Keratinocyte (primary cell): ENCODE results near the gene LRRC73. TPM values are rescaled to one million over a fixed set of nuclear protein-coding genes. Genes with fewer than 3 reads are reported as not detected.

Experiments
- DNase-seq: peaks from one replicate; pipeline ENCODE4 v3.0.0-alpha.2; 2011; ENCODE audit warnings: low read depth, missing footprints, low spot score
- FAIRE-seq: peaks from 2 replicates; lab custom pipeline; 2011; peaks lifted over from hg19 to GRCh38; lab: Jason Lieb, UNC
- H2AFZ ChIP-seq: 2 replicates; pipeline ENCODE4 v1.6.0; 2012; ENCODE audit warnings: low read length, control low read depth, inconsistent platforms; ENCODE audit not compliant: control insufficient read depth
- H3K27ac ChIP-seq: 2 replicates; pipeline ENCODE4 v1.5.1; 2011; ENCODE audit warnings: low read length; ENCODE audit not compliant: control insufficient read depth, insufficient read depth
- H3K27me3 ChIP-seq: 3 replicates; pipeline ENCODE4 v1.6.0; 2011; ENCODE audit warnings: low read length; ENCODE audit not compliant: control insufficient read depth, insufficient read depth; ENCODE audit errors: extremely low read depth
- H3K36me3 ChIP-seq, 2 experiments: 2 replicates in 1 of 2; 3 replicates in 1 of 2; pipeline ENCODE4 v1.5.1; 2011; ENCODE audit warnings: low read length in 2 of 2, mild to moderate bottlenecking in 1 of 2; ENCODE audit not compliant: control insufficient read depth in 2 of 2, insufficient read depth in 2 of 2; ENCODE audit errors: extremely low read depth in 1 of 2
- H3K4me1 ChIP-seq: 3 replicates; pipeline ENCODE4 v1.5.1; 2011; ENCODE audit warnings: low read length; ENCODE audit not compliant: control insufficient read depth, insufficient read depth; ENCODE audit errors: extremely low read depth
- H3K4me2 ChIP-seq: 3 replicates; pipeline ENCODE4 v1.6.0; 2011; ENCODE audit warnings: low read depth, low read length; ENCODE audit not compliant: control insufficient read depth, insufficient read depth; ENCODE audit errors: extremely low read depth
- H3K4me3 ChIP-seq, 3 experiments: fragments of 200-600 bp in 1 of 3; sonication (generic) in 1 of 3; 2 replicates in 2 of 3; 3 replicates in 1 of 3; pipeline ENCODE4 v1.5.1; 2011 to 2016; ENCODE audit warnings: low read length in 3 of 3, mild to moderate bottlenecking in 3 of 3, control low read depth in 2 of 3, inconsistent platforms in 1 of 3, low read depth in 1 of 3, mixed read lengths in 1 of 3, mixed run types in 1 of 3, moderate library complexity in 1 of 3; ENCODE audit not compliant: control insufficient read depth in 2 of 3, insufficient read depth in 2 of 3; ENCODE audit errors: extremely low read depth in 1 of 3
- H3K79me2 ChIP-seq: 2 replicates; pipeline ENCODE4 v1.6.0; 2012; ENCODE audit warnings: low read length; ENCODE audit not compliant: control insufficient read depth, insufficient read depth
- H3K9ac ChIP-seq: 3 replicates; pipeline ENCODE4 v1.6.0; 2011; ENCODE audit warnings: low read length; ENCODE audit not compliant: control insufficient read depth, insufficient read depth; ENCODE audit errors: extremely low read depth
- H3K9me1 ChIP-seq: 3 replicates; pipeline ENCODE4 v1.6.0; 2011; ENCODE audit warnings: low read length; ENCODE audit not compliant: control insufficient read depth, insufficient read depth; ENCODE audit errors: extremely low read depth
- H3K9me3 ChIP-seq: 2 replicates; pipeline ENCODE4 v1.5.1; 2012; ENCODE audit warnings: low read depth, low read length; ENCODE audit not compliant: control insufficient read depth
- H4K20me1 ChIP-seq: 3 replicates; pipeline ENCODE4 v1.6.0; 2011; ENCODE audit warnings: low read length; ENCODE audit not compliant: control insufficient read depth, insufficient read depth; ENCODE audit errors: extremely low read depth
- EZH2 ChIP-seq: IDR thresholded peaks from one replicate; pipeline ENCODE4 v1.6.1; 2012; ENCODE audit warnings: inconsistent platforms, mild to moderate bottlenecking, low read length, moderate library complexity
- dilution Hi-C: fragments of 300-500 bp; cut with MboI; formaldehyde crosslinking; loops from one replicate; pipeline ENCODE4 v1.7.0; 2020; ENCODE audit warnings: low sequenced_read_pairs; ENCODE audit not compliant: extremely low pct_ligation_motif_present
- polyA plus RNA-seq, 5 experiments: library from polyadenylated mRNA; depleted of rRNA in 3 of 5; stranded (reverse) in 3 of 5; stranded (forward) in 1 of 5; unstranded in 1 of 5; fragments of >200 nt; gene quantifications; 1 replicate in 1 of 5; 2 replicates in 3 of 5; 3 replicates in 1 of 5; pipeline versions ENCODE4 v1.2.1 to v1.2.3, GENCODE V29; 2011 to 2012; ENCODE audit warnings: missing spikeins in 2 of 5, low read depth in 1 of 5, low replicate concordance in 1 of 5
- TF ChIP-seq, protein P1 (sequence below), 3 experiments: IDR thresholded peaks in 1 of 3; conservative IDR thresholded peaks in 1 of 3; optimal IDR thresholded peaks in 1 of 3; 2 replicates in 2 of 3; 3 replicates in 1 of 3; pipeline versions ENCODE3 to v1.5.1; 2011; ENCODE audit warnings: low read length in 3 of 3, mild to moderate bottlenecking in 3 of 3, moderate library complexity in 2 of 3, control low read depth in 1 of 3, inconsistent platforms in 1 of 3; ENCODE audit not compliant: insufficient read depth in 2 of 3; ENCODE audit errors: extremely low read depth in 1 of 3

Gene LRRC73
- polyA plus RNA-seq, 1 donor (not counting 4 experiments of a cell fraction or from before 2014, with no cell fraction given), result 0.16 TPM

DNA sequence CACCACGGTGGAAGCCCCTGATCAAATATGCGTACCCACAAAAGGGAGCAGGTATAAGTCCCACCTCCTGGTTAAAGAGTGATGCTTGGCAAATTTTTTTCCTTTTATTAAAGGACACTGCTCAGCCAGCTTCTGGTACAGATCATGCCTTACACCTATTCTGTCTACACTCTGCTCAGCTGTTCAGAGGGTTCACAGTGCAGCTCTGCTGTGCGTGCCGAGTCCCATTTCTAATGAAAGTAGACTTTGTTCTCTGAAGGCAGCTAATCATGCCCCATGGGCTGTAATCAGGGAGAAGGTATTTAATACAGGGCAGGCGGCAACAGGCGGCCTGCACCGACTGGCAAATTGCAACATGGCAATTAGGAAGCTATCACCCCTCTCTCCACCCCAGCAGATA is 16.3 kb downstream of the LRRC73 start:
- peaks cover 2% of the 10 kb centered on the region for H3K9me1 ChIP-seq
- peaks cover 59% of the 10 kb centered on the region for H3K4me1 ChIP-seq
- H3K27ac ChIP-seq, result peak overlapping the region; percentile 32
- dilution Hi-C loops, result no loop called here
- no peaks in the 10 kb centered on the region for H3K27me3 ChIP-seq
- H2AFZ ChIP-seq, result no peak overlapping the region
- peak; percentile 88 for FAIRE-seq
- H3K9ac ChIP-seq, result no peak overlapping the region
- DNase-seq, result no peak
- TF ChIP-seq, protein P1, sequence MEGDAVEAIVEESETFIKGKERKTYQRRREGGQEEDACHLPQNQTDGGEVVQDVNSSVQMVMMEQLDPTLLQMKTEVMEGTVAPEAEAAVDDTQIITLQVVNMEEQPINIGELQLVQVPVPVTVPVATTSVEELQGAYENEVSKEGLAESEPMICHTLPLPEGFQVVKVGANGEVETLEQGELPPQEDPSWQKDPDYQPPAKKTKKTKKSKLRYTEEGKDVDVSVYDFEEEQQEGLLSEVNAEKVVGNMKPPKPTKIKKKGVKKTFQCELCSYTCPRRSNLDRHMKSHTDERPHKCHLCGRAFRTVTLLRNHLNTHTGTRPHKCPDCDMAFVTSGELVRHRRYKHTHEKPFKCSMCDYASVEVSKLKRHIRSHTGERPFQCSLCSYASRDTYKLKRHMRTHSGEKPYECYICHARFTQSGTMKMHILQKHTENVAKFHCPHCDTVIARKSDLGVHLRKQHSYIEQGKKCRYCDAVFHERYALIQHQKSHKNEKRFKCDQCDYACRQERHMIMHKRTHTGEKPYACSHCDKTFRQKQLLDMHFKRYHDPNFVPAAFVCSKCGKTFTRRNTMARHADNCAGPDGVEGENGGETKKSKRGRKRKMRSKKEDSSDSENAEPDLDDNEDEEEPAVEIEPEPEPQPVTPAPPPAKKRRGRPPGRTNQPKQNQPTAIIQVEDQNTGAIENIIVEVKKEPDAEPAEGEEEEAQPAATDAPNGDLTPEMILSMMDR (optimal IDR thresholded peaks at IDR 0.05 in 1 of 3, IDR thresholded peaks at IDR 0.05 in 1 of 3, conservative IDR thresholded peaks at IDR 0.05 in 1 of 3; ENCODE audit: extremely low read depth in 1 of 3, insufficient read depth in 2 of 3, low read length in 3 of 3), result no peak
- no peak for TF ChIP-seq EZH2
- H4K20me1 ChIP-seq, result no peaks in the 10 kb centered on the region
- no peaks in the 10 kb centered on the region for H3K9me3 ChIP-seq
- H3K4me2 ChIP-seq, result peak overlapping the region; percentile 69
- peaks cover 17% of the 10 kb centered on the region for H3K79me2 ChIP-seq
- no peak overlapping the region for H3K4me3 ChIP-seq
- H3K36me3 ChIP-seq, result peaks cover 7 to 31% of the 10 kb centered on the region in 2 experiments

DNA sequence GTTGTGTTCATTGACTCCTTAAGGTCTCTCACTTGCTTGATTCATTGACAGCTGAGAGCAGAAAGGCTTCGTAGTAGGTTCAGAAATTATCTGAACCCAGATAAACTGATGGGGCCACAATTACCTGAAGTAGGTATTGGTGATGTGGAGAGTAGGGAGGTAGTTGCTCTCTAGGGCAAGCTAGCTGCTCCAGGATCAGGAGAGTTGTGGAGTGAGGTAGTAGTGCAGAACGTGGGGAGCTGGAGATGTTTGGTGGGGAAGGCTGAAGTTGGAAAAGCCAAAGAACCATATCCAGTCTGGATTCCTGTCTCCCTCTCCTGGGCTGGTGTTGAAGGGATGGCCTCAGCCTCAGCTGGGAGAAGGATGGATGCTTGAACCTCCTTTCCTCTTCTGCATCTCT is 16.9 kb downstream of the LRRC73 start:
- dilution Hi-C loops, result no loop called here
- FAIRE-seq (no peak), DNase-seq (no peak)
- Histone ChIP-seq H4K20me1 (no peaks in the 10 kb centered on the region), H3K27me3 (no peaks in the 10 kb centered on the region), H3K9ac (no peak overlapping the region), H3K9me3 (no peaks in the 10 kb centered on the region), H3K4me3 (peak overlapping the region in 2 of 3 experiments; percentile 9 to 22), H3K9me1 (peaks cover 2% of the 10 kb centered on the region), H3K4me1 (peaks cover 60% of the 10 kb centered on the region), H2AFZ (no peak overlapping the region), H3K27ac (peak overlapping the region; percentile 32), H3K79me2 (peaks cover 21% of the 10 kb centered on the region), H3K36me3 (peaks cover 4 to 30% of the 10 kb centered on the region in 2 experiments), H3K4me2 (peak overlapping the region; percentile 69)
- TF ChIP-seq, protein P1 (optimal IDR thresholded peaks at IDR 0.05 in 1 of 3, IDR thresholded peaks at IDR 0.05 in 1 of 3, conservative IDR thresholded peaks at IDR 0.05 in 1 of 3; ENCODE audit: extremely low read depth in 1 of 3, insufficient read depth in 2 of 3, low read length in 3 of 3), result peak in 1 of 3 experiments; percentile 12
- no peak for TF ChIP-seq EZH2
